T-cell (primary cell): ENCODE results near the gene DOCK1. TPM values are rescaled to one million over a fixed set of nuclear protein-coding genes. Genes with fewer than 3 reads are reported as not detected.

Experiments used
- ATAC-seq, 4 experiments: fragments of 200-7000 bp in 3 of 4; fragments of 150-1000 bp in 1 of 4; cut with Tn5 transposase; replicated peaks in 1 of 4; 1 replicate in 3 of 4; 2 replicates in 1 of 4; pipeline ENCODE4 v1.10.0; 2021; ENCODE audit warnings: moderate library complexity in 3 of 4, mild to moderate bottlenecking in 2 of 4, moderate number of reproducible peaks in 1 of 4
- CTCF ChIA-PET, 2 donors: fragments of 300-600 bp; sonication (Branson Sonifier 250); formaldehyde crosslinking; loops; one replicate each; lab custom pipeline; 2022; ENCODE audit warnings: antibody characterized with exemption in 2 of 2; lab: Charles Lee
- POLR2A ChIA-PET, 2 donors: fragments of 300-600 bp; sonication (Branson Sonifier 250); formaldehyde crosslinking; loops; one replicate each; lab custom pipeline; 2022; ENCODE audit warnings: antibody characterized with exemption in 2 of 2; lab: Charles Lee
- DNase-seq, 35 experiments: peaks; one replicate each; pipeline versions ENCODE4 v3.0.0 to v3.0.0-alpha.2; 2013 to 2023
- H3K27ac ChIP-seq: one replicate; pipeline ENCODE4 v1.5.1; 2013; ENCODE audit warnings: low read length
- H3K27me3 ChIP-seq, 2 experiments: replicated peaks in 1 of 2; 1 replicate in 1 of 2; 2 replicates in 1 of 2; pipeline versions ENCODE4 v1.6.1 to v1.7.0; 2013; ENCODE audit warnings: low read length in 1 of 2, mixed read lengths in 1 of 2; ENCODE audit not compliant: control insufficient read depth in 2 of 2, insufficient read depth in 2 of 2; ENCODE audit errors: extremely low read depth in 1 of 2
- H3K36me3 ChIP-seq, 2 donors: 1 replicate in 1 of 2; 2 replicates in 1 of 2; pipeline versions ENCODE4 v1.6.1 to v1.7.0; 2013; ENCODE audit warnings: low read length in 1 of 2; ENCODE audit not compliant: control insufficient read depth in 2 of 2, insufficient read depth in 1 of 2; ENCODE audit errors: extremely low read depth in 1 of 2
- H3K4me1 ChIP-seq, 2 experiments: 1 replicate in 1 of 2; 2 replicates in 1 of 2; pipeline versions ENCODE4 v1.6.1 to v1.7.0; 2013; ENCODE audit warnings: low read length in 2 of 2, mixed read lengths in 1 of 2; ENCODE audit not compliant: insufficient read depth in 2 of 2, control insufficient read depth in 1 of 2; ENCODE audit errors: extremely low read depth in 1 of 2
- H3K4me3 ChIP-seq, 2 donors: 1 replicate in 1 of 2; 2 replicates in 1 of 2; pipeline versions ENCODE4 v1.5.1 to v1.7.0; 2013; ENCODE audit warnings: mild to moderate bottlenecking in 2 of 2, low read length in 1 of 2, moderate library complexity in 1 of 2; ENCODE audit not compliant: control insufficient read depth in 1 of 2; ENCODE audit errors: extremely low read depth in 1 of 2
- H3K9me3 ChIP-seq: 2 replicates; pipeline ENCODE4 v1.7.0; 2013
- H3K27ac Mint-ChIP-seq, 2 donors: one replicate each; pipeline ENCODE4 v1.8.0; 2020 to 2021; ENCODE audit warnings: mild to moderate bottlenecking in 2 of 2, mixed read lengths in 2 of 2
- H3K27me3 Mint-ChIP-seq, 2 donors: one replicate each; pipeline ENCODE4 v1.8.0; 2021 to 2022; ENCODE audit warnings: mixed read lengths in 2 of 2
- H3K36me3 Mint-ChIP-seq: one replicate; pipeline ENCODE4 v1.8.0; 2021; ENCODE audit warnings: mixed read lengths
- H3K4me1 Mint-ChIP-seq, 3 donors: one replicate each; pipeline ENCODE4 v1.8.0; 2020 to 2022; ENCODE audit warnings: mixed read lengths in 3 of 3, mild to moderate bottlenecking in 1 of 3
- H3K4me3 Mint-ChIP-seq, 3 donors: one replicate each; pipeline ENCODE4 v1.8.0; 2020 to 2022; ENCODE audit warnings: mild to moderate bottlenecking in 3 of 3, mixed read lengths in 3 of 3, moderate library complexity in 3 of 3
- H3K9me3 Mint-ChIP-seq, 3 donors: one replicate each; pipeline ENCODE4 v1.8.0; 2020 to 2022; ENCODE audit warnings: mixed read lengths in 3 of 3
- WGBS: methylation state at CpG from one replicate; pipeline ENCODE4 v1.1.5; 2013; ENCODE audit warnings: missing lambda C conversion rate; ENCODE audit not compliant: insufficient coverage; 5-methylcytosine and 5-hydroxymethylcytosine counted together
- total RNA-seq, 35 experiments: library from RNA in 6 of 35; stranded (reverse) in 6 of 35; fragments of 120-200 nt in 1 of 35; gene quantifications; one replicate each; pipeline versions ENCODE4 v1.2.1 to v1.2.4 and lab custom pipeline; 2013 to 2026

DOCK1 gene
- total RNA-seq, 5 donors from 2014 or later (not counting 1 experiment from before 2014, with no cell fraction given), result 0.18 to 0.53 (median 0.37) TPM

- H3K27ac Mint-ChIP-seq, result no peak overlapping the region
- H3K27me3 Mint-ChIP-seq, result peaks cover 0 to 3% of the 10 kb centered on the region in 2 donors
- H3K4me1 Mint-ChIP-seq, result no peaks in the 10 kb centered on the region
- Histone ChIP-seq H3K4me1 (no peaks in the 10 kb centered on the region), H3K4me3 (no peak overlapping the region), H3K9me3 (no peaks in the 10 kb centered on the region), H3K27me3 (peaks cover 0 to 6% of the 10 kb centered on the region in 2 experiments), H3K27ac (no peak overlapping the region), H3K36me3 (no peaks in the 10 kb centered on the region)
- ChIA-PET POLR2A (no interaction called here), CTCF (no interaction called here)
- 93% methylated on average over 2 of the region's 3 CpGs for WGBS
- DNase-seq (no peak), ATAC-seq (no peak)
- peaks cover 0 to 3% (median 2%) of the 10 kb centered on the region in 3 donors for H3K9me3 Mint-ChIP-seq
- H3K4me3 Mint-ChIP-seq, result no peak overlapping the region
- no peaks in the 10 kb centered on the region for H3K36me3 Mint-ChIP-seq
Observed at GRCh38 chr10:127102176-127102575, 196.9 kb downstream of the DOCK1 start.

- Histone ChIP-seq H3K4me3 (no peak overlapping the region), H3K27me3 (no peaks in the 10 kb centered on the region), H3K27ac (no peak overlapping the region), H3K9me3 (no peaks in the 10 kb centered on the region), H3K36me3 (no peaks in the 10 kb centered on the region), H3K4me1 (peaks cover 0 to 3% of the 10 kb centered on the region in 2 experiments)
- DNase-seq (no peak), ATAC-seq (no peak)
- 60% methylated on average over 1 of the region's 1 CpG for WGBS
- H3K4me1 Mint-ChIP-seq, result no peaks in the 10 kb centered on the region
- no peaks in the 10 kb centered on the region for H3K36me3 Mint-ChIP-seq
- ChIA-PET POLR2A (no interaction called here), CTCF (no interaction called here)
- peaks cover 0 to 10% of the 10 kb centered on the region in 2 donors for H3K27me3 Mint-ChIP-seq
- H3K4me3 Mint-ChIP-seq, result no peak overlapping the region
- no peak overlapping the region for H3K27ac Mint-ChIP-seq
- H3K9me3 Mint-ChIP-seq, result peaks cover 0 to 11% (median 4%) of the 10 kb centered on the region in 3 donors
Observed at GRCh38 chr10:127115100-127115499, 209.9 kb downstream of the DOCK1 start.

- ChIA-PET CTCF (no interaction called here), POLR2A (no interaction called here)
- DNase-seq (peak in 10 of 35 experiments; percentile 1 to 27 (median 10)), ATAC-seq (no peak)
- H3K4me3 ChIP-seq, result no peak overlapping the region
- H3K9me3 ChIP-seq, result no peaks in the 10 kb centered on the region
- H3K27me3 ChIP-seq, result peaks cover 0 to 2% of the 10 kb centered on the region in 2 experiments
- WGBS, result no CpG with 5 or more reads among the region's 4 CpGs
- H3K27ac ChIP-seq, result no peak overlapping the region
- H3K36me3 ChIP-seq, result no peaks in the 10 kb centered on the region
- Mint-ChIP-seq H3K4me1 (no peaks in the 10 kb centered on the region), H3K9me3 (peaks cover 0 to 11% (median 4%) of the 10 kb centered on the region in 3 donors), H3K36me3 (no peaks in the 10 kb centered on the region), H3K4me3 (no peak overlapping the region), H3K27me3 (peaks cover 0 to 15% of the 10 kb centered on the region in 2 donors), H3K27ac (no peak overlapping the region)
- peaks cover 0 to 3% of the 10 kb centered on the region in 2 experiments for H3K4me1 ChIP-seq
Observed at GRCh38 chr10:127117125-127117524, 211.9 kb downstream of the DOCK1 start.

- Histone ChIP-seq H3K4me1 (peaks cover 0 to 3% of the 10 kb centered on the region in 2 experiments), H3K9me3 (no peaks in the 10 kb centered on the region), H3K27ac (no peak overlapping the region), H3K27me3 (peaks cover 0 to 5% of the 10 kb centered on the region in 2 experiments), H3K4me3 (no peak overlapping the region), H3K36me3 (no peaks in the 10 kb centered on the region)
- ChIA-PET POLR2A (no interaction called here), CTCF (no interaction called here)
- Mint-ChIP-seq H3K27me3 (peaks cover 2 to 15% of the 10 kb centered on the region in 2 donors), H3K4me1 (no peaks in the 10 kb centered on the region), H3K9me3 (peaks cover 0 to 11% (median 4%) of the 10 kb centered on the region in 3 donors), H3K27ac (no peak overlapping the region), H3K4me3 (no peak overlapping the region), H3K36me3 (no peaks in the 10 kb centered on the region)
- ATAC-seq (no peak), DNase-seq (no peak)
Observed at GRCh38 chr10:127118034-127118433, 212.8 kb downstream of the DOCK1 start.

- no peaks in the 10 kb centered on the region for H3K36me3 Mint-ChIP-seq
- peaks cover 0 to 3% of the 10 kb centered on the region in 2 experiments for H3K4me1 ChIP-seq
- ATAC-seq (no peak), DNase-seq (no peak)
- H3K36me3 ChIP-seq, result no peaks in the 10 kb centered on the region
- H3K27me3 Mint-ChIP-seq, result peaks cover 4 to 8% of the 10 kb centered on the region in 2 donors
- H3K4me3 ChIP-seq, result no peak overlapping the region
- H3K9me3 Mint-ChIP-seq, result peaks cover 0 to 6% (median 4%) of the 10 kb centered on the region in 3 donors
- CTCF ChIA-PET, result no interaction called here
- WGBS, result 41% methylated on average over 5 of the region's 8 CpGs
- H3K9me3 ChIP-seq, result no peaks in the 10 kb centered on the region
- H3K27ac Mint-ChIP-seq, result no peak overlapping the region
- H3K27ac ChIP-seq, result no peak overlapping the region
- H3K4me3 Mint-ChIP-seq, result no peak overlapping the region
- no peaks in the 10 kb centered on the region for H3K4me1 Mint-ChIP-seq
- POLR2A ChIA-PET, result no interaction called here
- peaks cover 0 to 7% of the 10 kb centered on the region in 2 experiments for H3K27me3 ChIP-seq
Observed at GRCh38 chr10:127119936-127120335, 214.7 kb downstream of the DOCK1 start.

- WGBS, result 71% methylated on average over 4 of the region's 4 CpGs
- no peaks in the 10 kb centered on the region for H3K4me1 ChIP-seq
- no peak overlapping the region for H3K4me3 ChIP-seq
- peaks cover 4 to 5% of the 10 kb centered on the region in 2 donors for H3K27me3 Mint-ChIP-seq
- no peak overlapping the region for H3K27ac Mint-ChIP-seq
- no peaks in the 10 kb centered on the region for H3K36me3 Mint-ChIP-seq
- ChIA-PET CTCF (no interaction called here), POLR2A (no interaction called here)
- no peaks in the 10 kb centered on the region for H3K36me3 ChIP-seq
- no peaks in the 10 kb centered on the region for H3K9me3 ChIP-seq
- DNase-seq (no peak), ATAC-seq (no peak)
- no peaks in the 10 kb centered on the region for H3K4me1 Mint-ChIP-seq
- H3K27me3 ChIP-seq, result peaks cover 0 to 10% of the 10 kb centered on the region in 2 experiments
- no peak overlapping the region for H3K27ac ChIP-seq
- H3K9me3 Mint-ChIP-seq, result peaks cover 0 to 6% (median 2%) of the 10 kb centered on the region in 3 donors
- no peak overlapping the region for H3K4me3 Mint-ChIP-seq
Observed at GRCh38 chr10:127122831-127123230, 217.6 kb downstream of the DOCK1 start.

- Histone ChIP-seq H3K36me3 (no peaks in the 10 kb centered on the region), H3K27ac (no peak overlapping the region), H3K9me3 (no peaks in the 10 kb centered on the region), H3K4me1 (no peaks in the 10 kb centered on the region), H3K4me3 (no peak overlapping the region), H3K27me3 (peaks cover 0 to 10% of the 10 kb centered on the region in 2 experiments)
- ATAC-seq (no peak), DNase-seq (no peak)
- peaks cover 4 to 5% of the 10 kb centered on the region in 2 donors for H3K27me3 Mint-ChIP-seq
- POLR2A ChIA-PET, result no interaction called here
- H3K4me3 Mint-ChIP-seq, result no peak overlapping the region
- H3K36me3 Mint-ChIP-seq, result no peaks in the 10 kb centered on the region
- CTCF ChIA-PET, result no interaction called here
- no peak overlapping the region for H3K27ac Mint-ChIP-seq
- H3K9me3 Mint-ChIP-seq, result peaks cover 0 to 3% (median 2%) of the 10 kb centered on the region in 3 donors
- H3K4me1 Mint-ChIP-seq, result no peaks in the 10 kb centered on the region
- WGBS, result 89% methylated on average over 4 of the region's 6 CpGs
Observed at GRCh38 chr10:127123626-127124025, 218.4 kb downstream of the DOCK1 start.
